Epithelial cell of esophagus (primary cell): Measurements from ENCODE around the gene SORBS1.

Experiments used
- DNase-seq: peaks from one replicate; pipeline ENCODE4 v3.0.0; 2010; ENCODE audit warnings: low read depth
- H3K4me3 ChIP-seq: 2 replicates; pipeline ENCODE4 v1.5.1; 2011; ENCODE audit warnings: mild to moderate bottlenecking, low read length, control low read depth
- TF ChIP-seq, protein P1 (sequence below): IDR thresholded peaks from 2 replicates; pipeline ENCODE4 v1.5.1; 2011; ENCODE audit warnings: low read depth, mild to moderate bottlenecking, low read length, control low read depth, inconsistent platforms; ENCODE audit not compliant: insufficient read depth; ENCODE audit errors: missing control alignments

The SORBS1 gene

DNA sequence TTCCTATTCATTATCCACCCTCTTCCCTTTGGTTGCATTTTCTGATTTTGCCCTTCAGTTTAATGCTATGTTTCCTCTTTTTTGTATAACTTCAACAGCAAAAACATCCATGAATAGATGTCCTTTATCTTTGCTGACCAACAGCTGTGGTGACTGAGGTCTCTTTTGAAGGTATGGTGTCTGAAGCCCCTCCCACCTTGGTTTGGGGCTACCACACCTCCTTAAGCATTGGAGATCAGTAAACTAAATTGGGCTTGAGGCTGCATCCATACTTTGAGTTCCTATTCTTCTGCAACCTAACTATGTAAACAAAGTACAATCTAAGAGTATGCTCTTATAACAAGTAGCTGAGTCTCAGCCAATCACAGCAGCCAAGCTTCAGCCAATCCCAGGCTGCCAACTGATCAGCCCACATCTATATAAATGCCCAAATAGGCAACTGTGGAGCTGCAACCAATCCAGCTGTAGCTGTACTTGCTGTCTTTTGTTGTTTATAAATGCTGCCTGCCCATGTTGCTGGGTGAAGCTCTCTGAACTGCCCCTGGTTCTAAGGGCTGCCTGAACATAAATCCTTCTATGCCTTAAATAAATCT lies 201.0 kb downstream of the SORBS1 start:
- H3K4me3 ChIP-seq: no peak overlapping the region
- peak; percentile 49 for DNase-seq
- TF ChIP-seq, protein P1, sequence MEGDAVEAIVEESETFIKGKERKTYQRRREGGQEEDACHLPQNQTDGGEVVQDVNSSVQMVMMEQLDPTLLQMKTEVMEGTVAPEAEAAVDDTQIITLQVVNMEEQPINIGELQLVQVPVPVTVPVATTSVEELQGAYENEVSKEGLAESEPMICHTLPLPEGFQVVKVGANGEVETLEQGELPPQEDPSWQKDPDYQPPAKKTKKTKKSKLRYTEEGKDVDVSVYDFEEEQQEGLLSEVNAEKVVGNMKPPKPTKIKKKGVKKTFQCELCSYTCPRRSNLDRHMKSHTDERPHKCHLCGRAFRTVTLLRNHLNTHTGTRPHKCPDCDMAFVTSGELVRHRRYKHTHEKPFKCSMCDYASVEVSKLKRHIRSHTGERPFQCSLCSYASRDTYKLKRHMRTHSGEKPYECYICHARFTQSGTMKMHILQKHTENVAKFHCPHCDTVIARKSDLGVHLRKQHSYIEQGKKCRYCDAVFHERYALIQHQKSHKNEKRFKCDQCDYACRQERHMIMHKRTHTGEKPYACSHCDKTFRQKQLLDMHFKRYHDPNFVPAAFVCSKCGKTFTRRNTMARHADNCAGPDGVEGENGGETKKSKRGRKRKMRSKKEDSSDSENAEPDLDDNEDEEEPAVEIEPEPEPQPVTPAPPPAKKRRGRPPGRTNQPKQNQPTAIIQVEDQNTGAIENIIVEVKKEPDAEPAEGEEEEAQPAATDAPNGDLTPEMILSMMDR: no peak

DNA sequence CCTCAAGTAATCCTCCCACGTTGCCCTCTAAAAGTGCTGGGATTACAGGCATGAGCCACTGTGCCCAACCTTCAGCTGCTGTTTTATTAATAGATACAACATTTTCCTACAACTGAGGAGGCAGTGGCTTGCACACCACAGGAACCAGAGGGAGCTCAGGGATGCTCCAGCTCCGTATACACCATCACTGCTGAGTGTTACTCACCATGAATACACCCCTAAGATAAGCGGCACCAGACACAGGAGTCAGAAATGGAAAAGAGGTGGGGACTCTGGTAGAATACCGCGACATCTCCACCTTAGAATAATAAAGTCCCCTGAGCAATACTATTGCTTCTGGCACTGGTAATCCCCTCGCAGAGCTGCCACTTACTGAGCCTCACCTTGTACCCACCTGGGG lies 201.7 kb downstream of the SORBS1 start:
- TF ChIP-seq, protein P1: no peak
- no peak for DNase-seq
- H3K4me3 ChIP-seq: no peak overlapping the region

DNA sequence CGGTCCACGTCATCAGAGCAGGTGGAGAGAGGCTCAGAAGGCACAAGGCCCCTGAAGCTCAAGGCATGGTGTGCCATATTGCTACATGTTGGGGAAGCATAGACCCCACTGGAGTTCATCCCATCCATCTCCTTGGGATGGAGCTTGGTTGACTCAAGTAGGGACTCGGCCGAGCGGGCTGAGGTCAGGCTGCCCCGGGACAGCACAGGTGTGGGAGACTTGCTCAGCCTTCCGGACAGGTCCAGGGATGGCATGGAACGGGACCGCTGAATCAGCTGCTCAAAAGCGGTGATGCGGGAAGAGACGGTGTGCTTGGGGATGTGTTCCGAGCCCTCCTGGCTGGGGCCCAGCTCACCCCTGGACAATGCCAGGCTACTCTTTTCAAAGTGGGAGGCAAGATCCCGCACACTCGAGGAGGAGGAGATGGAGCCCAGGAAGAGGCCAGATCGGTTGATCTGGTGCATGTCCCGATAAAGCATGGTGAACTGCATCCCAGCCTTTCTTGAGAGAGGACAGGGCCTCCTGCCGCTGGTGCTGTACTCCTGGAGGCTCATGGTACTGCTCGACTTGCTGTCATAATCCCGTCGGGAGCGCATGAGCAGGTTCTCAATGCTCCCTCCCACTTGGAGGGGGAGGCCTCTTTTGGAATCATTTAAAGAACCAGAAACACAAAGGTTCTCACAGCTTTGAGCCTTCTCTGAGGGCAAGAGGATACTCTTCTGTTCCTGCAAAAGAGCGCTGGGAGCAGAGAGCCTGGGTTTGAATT lies 204.8 kb downstream of the SORBS1 start:
- H3K4me3 ChIP-seq: no peak overlapping the region
- TF ChIP-seq, protein P1: no peak
- no peak for DNase-seq

DNA sequence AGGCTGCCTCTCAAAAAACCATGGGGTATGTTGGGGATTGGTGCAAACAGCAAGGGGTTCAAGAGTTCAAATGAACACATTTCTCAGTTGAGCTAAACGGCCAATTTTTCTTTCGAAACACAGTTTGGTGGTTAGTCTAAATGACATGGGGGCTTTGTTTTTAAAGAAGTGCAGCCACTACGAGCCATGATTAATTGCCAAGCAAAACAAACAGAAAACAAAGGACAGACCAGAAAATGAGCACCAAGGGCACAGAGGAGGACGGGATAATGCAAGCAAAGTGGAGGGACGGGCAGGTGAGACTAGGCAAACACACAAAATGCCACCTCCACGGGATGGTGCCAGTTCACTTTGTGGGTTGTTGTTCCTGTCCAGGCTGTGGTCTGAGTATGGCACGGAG lies 205.9 kb downstream of the SORBS1 start:
- no peak overlapping the region for H3K4me3 ChIP-seq
- no peak for DNase-seq
- TF ChIP-seq, protein P1: no peak

DNA sequence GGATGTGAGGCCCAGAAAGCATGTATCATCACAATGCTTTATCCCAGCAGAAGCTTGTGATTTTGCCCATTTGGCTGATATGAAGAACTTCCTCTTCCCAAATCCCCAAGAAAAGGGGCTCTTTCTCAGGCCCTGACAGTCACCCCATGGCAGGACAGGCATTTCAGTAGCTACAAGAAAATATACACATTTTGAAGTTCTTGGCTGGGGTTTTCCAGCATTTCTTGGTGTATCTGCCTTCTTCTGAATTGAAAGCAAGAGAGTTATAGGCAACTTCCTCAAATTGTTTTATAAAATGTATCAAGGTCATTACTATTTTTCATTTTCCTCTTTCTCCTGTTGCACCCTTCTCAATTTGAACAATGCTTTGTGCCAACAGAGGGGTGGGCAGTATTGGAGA lies 207.1 kb downstream of the SORBS1 start:
- TF ChIP-seq, protein P1: no peak
- H3K4me3 ChIP-seq: no peak overlapping the region
- DNase-seq: no peak

DNA sequence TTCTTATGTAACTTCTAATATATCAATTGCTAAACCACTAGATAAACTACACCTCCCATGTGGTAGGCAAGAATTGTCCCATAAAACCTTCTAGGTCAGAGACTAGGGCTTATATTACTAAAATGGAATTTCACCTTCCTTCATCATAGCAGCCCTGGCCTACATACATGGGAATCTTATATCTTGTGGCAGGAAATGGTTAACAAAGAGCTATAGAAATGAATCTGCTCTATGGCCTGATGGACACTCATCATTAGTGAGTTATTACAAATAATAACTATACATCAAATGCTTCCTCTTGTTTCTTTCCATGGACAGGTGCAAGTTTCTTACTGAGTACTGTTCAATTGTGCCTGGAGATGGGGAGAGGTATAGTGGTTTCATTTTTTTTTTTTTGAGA lies 208.0 kb downstream of the SORBS1 start:
- TF ChIP-seq, protein P1: no peak
- no peak for DNase-seq
- no peak overlapping the region for H3K4me3 ChIP-seq

DNA sequence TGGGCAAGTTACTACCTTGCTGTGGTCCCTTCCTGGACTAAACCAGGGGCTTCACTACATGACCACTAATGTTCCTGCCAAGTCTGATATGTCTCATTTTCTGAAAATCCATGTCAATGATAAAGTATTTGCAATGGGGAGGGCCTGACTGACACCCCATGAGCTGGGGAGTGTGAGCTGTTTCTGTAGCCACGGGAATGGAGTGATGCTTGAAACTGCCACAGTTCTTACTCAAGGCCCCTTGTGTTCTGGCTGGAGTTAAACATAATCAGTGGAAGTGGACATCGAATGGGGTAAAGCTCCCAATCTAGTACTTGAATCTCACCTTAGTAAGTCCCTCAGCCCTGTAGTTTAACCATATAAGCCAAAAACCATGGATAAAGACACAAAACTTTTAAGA lies 208.5 kb downstream of the SORBS1 start:
- no peak overlapping the region for H3K4me3 ChIP-seq
- no peak for DNase-seq
- TF ChIP-seq, protein P1: no peak
